ENCODE measurements around the gene SLC2A10.
A peak's percentile ranks its signal among the peaks of the same experiment; 100 is the strongest.

SLC2A10 gene

GRCh38 chr20:46725186-46726165 lies 16.0 kb downstream of the SLC2A10 start:
- DNase-seq (ENCODE audit: low read depth, low spot score): no peak

GRCh38 chr20:46731770-46732169 lies 22.3 kb downstream of the SLC2A10 start:
- no peak for DNase-seq (ENCODE audit: low read depth, low spot score)

GRCh38 chr20:46735436-46735835 lies 26.0 kb downstream of the SLC2A10 start:
- DNase-seq (ENCODE audit: low read depth, low spot score): no peak

- no peak for DNase-seq (ENCODE audit: low read depth, low spot score)
Measured at GRCh38 chr20:46739431-46740213, 30.2 kb downstream of the SLC2A10 start.

- no peak for DNase-seq (ENCODE audit: low read depth, low spot score)
Measured at GRCh38 chr20:46740214-46740609, 30.8 kb downstream of the SLC2A10 start.

GRCh38 chr20:46741924-46742668 lies 32.6 kb downstream of the SLC2A10 start:
- no peak for DNase-seq (ENCODE audit: low read depth, low spot score)

- no peak for DNase-seq (ENCODE audit: low read depth, low spot score)
Measured at GRCh38 chr20:46742669-46743045, 33.2 kb downstream of the SLC2A10 start.

GRCh38 chr20:46743088-46743487 lies 33.6 kb downstream of the SLC2A10 start:
- DNase-seq (ENCODE audit: low read depth, low spot score): no peak

GRCh38 chr20:46746956-46747526 lies 37.6 kb downstream of the SLC2A10 start:
- no peak for DNase-seq (ENCODE audit: low read depth, low spot score)

- no peak for DNase-seq (ENCODE audit: low read depth, low spot score)
Measured at GRCh38 chr20:46749147-46749546, 39.7 kb downstream of the SLC2A10 start.

- DNase-seq (ENCODE audit: low read depth, low spot score): no peak
Measured at GRCh38 chr20:46751856-46752255, 42.4 kb downstream of the SLC2A10 start.

- no peak for DNase-seq (ENCODE audit: low read depth, low spot score)
Measured at GRCh38 chr20:46752728-46753127, 43.3 kb downstream of the SLC2A10 start.

GRCh38 chr20:46755483-46756413 lies 46.3 kb downstream of the SLC2A10 start:
- no peak for DNase-seq (ENCODE audit: low read depth, low spot score)

- DNase-seq (ENCODE audit: low read depth, low spot score): no peak
Measured at GRCh38 chr20:46756419-46756818, 47.0 kb downstream of the SLC2A10 start.

GRCh38 chr20:46757135-46757534 lies 47.7 kb downstream of the SLC2A10 start:
- DNase-seq (ENCODE audit: low read depth, low spot score): no peak

- DNase-seq (ENCODE audit: low read depth, low spot score): peak; percentile 21
Measured at GRCh38 chr20:46757754-46758678, 48.6 kb downstream of the SLC2A10 start.

GRCh38 chr20:46758929-46759669 lies 49.6 kb downstream of the SLC2A10 start:
- no peak for DNase-seq (ENCODE audit: low read depth, low spot score)

- no peak for DNase-seq (ENCODE audit: low read depth, low spot score)
Measured at GRCh38 chr20:46761566-46761965, 52.1 kb downstream of the SLC2A10 start.

- no peak for DNase-seq (ENCODE audit: low read depth, low spot score)
Measured at GRCh38 chr20:46764068-46764467, 54.6 kb downstream of the SLC2A10 start.

Measured in activated naive CD8-positive, alpha-beta T cell treated with anti-CD3 and anti-CD28 coated beads, Interleukin-2, amount 50 U/mL, for 16 hours (primary cell).